SK-N-DZ (cell line): ENCODE results near the gene ACYP1.

Experiments used
- DNase-seq: peaks from one replicate; pipeline ENCODE4 v3.0.0-alpha.2; 2015; ENCODE audit warnings: low spot score
- small RNA-seq, 2 experiments: library from RNA; depleted of rRNA; stranded (forward); fragments of <200 nt; gene quantifications; one replicate each; pipeline ENCODE3, GENCODE V24; 2014

Gene ACYP1

DNA sequence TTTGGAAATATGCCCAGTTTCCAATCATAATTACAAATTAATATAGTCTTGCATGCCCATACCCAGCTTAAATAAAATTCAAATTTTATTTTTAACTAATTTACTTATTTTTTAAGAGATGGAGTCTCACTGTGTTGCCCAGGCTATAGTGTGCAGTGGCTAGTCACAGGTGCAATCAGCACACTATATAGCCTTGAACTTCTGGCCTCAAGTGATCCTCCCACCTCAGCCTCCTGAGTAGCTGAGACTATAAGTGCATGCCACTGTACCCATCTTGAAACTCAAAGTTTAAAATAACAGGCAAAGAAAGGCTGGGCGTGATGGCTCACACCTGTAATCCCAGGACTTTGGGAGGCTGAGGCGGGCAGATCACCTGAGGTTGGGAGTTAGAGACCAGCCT is 22.9 kb downstream of the ACYP1 start:
- no peak for DNase-seq

DNA sequence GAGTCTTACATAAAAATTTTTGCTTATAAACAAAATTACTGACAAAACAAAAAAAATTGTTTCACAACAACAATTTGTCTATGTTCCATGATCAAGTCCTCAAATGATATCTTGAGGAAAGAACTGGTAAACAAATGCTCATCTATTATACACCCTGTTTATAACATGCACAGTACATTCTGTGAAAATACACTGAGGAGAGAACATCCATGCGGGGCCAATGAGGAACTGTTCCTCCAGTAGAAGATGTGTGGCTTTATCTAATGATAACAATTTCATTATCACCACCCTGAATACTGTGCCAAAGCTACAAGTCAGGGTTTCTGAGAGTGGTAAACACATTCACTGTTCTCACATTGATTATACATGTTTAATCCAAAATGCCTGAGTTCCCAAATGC is 23.3 kb downstream of the ACYP1 start:
- no peak for DNase-seq

DNA sequence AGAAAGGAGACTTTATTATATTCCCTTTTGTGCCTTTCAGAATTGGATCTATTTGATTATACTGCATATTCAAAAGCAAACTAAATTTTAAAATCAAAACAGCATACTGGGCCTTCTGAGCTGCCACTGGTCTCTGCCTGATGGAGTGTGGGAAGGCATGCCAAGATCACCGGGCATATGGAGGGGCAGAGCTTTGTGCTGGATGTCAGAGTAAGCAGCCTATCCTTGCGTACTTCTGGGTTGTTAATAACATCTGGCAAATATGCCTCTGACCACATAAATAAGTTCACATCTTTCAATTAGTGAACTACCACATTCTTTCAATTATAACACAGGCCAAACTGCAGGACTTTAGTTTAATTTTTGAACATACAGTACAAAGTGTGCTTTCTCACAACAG is 30.9 kb downstream of the ACYP1 start:
- no peak for DNase-seq

- DNase-seq: no peak
These were observed 33.7 kb downstream of the ACYP1 start for GRCh38 chr14:75030147-75030546.

GRCh38 chr14:75025876-75026275 is 37.9 kb downstream of the ACYP1 start:
- no peak for DNase-seq

DNA sequence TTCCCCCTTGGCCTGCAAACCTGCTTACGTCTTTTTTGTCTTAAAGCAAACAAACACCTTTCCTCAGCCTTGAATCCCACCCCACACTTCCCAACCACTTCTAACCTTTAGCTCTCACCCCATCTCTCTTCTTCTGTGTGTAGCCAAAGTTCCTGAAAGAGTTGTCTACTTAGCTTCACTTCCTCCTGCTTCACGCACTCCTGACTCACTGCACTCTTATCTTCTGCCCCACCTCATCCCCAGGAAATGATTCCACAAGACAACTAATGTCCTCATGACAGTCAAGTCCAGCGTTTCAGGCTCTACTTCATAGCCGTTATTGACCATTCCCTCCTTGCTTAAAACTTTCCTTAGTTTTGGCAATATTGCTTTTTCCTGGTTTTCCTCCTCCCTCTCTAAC is 38.7 kb downstream of the ACYP1 start:
- no peak for DNase-seq

- no peak for DNase-seq
These were observed 40.7 kb downstream of the ACYP1 start for GRCh38 chr14:75023108-75023507.

DNA sequence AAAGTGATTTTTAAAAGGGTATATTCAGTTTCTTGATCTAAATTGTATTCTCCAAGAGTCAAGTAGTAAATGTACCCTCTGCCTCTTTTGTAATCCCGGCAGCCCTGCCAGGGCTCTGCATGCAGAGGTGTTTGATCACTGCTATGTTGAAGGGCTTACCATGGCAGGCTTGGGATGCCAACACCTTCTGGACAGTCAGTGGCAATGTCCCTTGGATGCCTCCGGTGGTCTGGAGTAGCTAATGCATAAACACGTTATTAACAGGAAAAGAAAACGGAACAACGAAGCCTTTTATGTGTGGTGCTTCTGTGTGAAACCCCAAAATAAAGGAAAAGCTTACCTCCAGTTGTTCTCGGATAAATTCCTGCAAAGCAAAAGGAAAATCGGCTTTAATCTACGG is 41.2 kb downstream of the ACYP1 start:
- DNase-seq: peak; percentile 12

- no peak for DNase-seq
These were observed 45.1 kb downstream of the ACYP1 start for GRCh38 chr14:75018694-75019093.

DNA sequence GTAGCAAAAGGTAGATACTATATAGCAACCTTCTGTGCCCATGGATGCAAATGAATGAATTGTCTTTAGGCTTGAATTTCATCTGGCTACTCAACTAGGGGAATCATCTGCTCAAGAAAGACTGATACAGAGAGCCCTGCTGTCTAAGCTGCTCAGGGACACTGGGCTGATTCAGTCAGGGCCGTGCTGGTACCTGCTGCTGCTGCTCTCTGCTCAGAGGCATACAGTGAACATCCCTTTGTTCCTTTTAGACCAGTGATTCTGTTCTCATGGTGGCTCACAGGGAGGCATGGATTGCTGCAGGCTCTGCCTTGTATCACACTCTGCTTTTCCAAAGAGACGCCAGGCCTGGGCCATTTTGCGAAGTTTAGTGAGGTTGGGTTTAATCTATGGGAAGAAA is 47.0 kb downstream of the ACYP1 start:
- DNase-seq: no peak

- DNase-seq: no peak
These were observed 48.3 kb downstream of the ACYP1 start for GRCh38 chr14:75015496-75015895.

- no peak for DNase-seq
These were observed 50.5 kb downstream of the ACYP1 start for GRCh38 chr14:75013290-75013689.

GRCh38 chr14:75011356-75011994 is 52.3 kb downstream of the ACYP1 start:
- DNase-seq: no peak

DNA sequence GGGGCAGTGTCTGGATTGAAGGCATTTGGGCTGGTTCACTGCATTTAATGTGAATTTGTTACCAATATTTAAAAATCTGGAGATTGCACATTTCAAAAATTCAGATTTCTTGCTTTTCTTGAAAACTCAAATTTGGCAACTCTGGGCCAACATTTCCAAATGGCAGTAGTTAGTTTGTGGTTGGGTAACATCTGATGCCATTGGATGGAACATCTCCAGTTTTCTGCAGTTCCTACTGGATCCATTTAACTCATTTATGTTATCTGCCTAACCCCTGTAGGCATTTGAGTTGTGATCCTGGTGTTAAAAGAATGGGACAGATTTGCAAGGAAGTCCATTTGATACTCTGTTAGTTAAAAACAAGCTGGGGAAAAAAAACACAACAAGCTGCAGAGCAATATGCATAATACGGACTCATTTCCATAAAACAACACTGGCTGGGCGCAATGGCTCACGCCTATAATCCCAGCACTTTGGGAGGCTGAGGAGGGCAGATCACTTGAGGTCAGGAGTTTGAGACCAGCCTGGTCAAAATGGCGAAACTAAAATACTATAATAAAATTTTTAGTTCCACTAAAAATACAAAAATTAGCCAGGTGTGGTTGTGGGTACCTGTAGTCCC is 53.2 kb downstream of the ACYP1 start:
- DNase-seq: no peak

GRCh38 chr14:75009176-75009575 is 54.6 kb downstream of the ACYP1 start:
- no peak for DNase-seq

- DNase-seq: no peak
These were observed 58.5 kb downstream of the ACYP1 start for GRCh38 chr14:75005357-75005756.

DNA sequence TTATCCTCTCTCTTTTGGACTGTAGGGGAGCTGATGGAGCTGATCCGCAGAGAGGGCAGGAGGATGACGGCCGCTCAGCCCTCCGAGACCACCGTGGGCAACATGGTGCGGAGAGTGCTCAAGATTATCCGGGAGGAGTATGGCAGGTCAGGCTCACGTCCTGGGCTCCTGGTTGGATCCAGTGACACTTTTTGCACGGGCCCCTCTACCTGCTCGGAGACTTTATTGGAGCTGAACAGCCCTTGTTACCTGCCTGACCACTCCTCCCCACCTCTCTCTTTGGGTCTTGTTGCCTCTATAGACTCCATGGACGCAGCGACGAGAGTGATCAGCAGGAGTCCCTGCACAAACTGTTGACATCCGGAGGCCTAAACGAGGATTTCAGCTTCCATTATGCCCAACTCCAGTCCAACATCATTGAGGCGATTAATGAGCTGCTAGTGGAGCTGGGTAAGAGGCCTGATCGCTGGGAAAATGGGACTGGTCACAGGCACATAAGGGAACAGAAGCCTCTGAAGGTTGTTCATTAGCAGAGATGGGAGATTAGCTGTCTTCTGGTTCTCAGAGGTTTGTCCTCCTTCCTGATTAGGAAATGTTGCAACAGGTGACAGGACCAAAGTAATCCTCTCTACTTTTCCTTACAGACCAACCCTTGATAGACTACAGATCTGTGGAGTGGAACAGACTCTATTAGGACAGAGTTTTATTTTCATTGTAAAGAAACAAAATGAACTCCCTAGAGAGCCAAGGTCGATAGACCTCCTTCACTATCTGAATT is 60.4 kb downstream of the ACYP1 start:
- no peak for DNase-seq

Small RNA genes within 50 kb of the gene (small RNA-seq; reads per million reads assigned to genes)
- gene RNU6-689P: 0 reads per million in 2 experiments
